DMS114 treated with DMSO at 0.1 percent for 48 hours (cell line): ENCODE data around the gene ARHGAP26.
"Not testable (repeated sequence)": the region's sequence is repeated elsewhere in the genome, so short reads cannot be mapped to it uniquely, and the experiment has no call there.

Experiments
- DNase-seq: peaks from one replicate; lab custom pipeline; 2025; ENCODE audit not compliant: unreplicated experiment; lab: John Stamatoyannopoulos, UW

The ARHGAP26 gene

DNA sequence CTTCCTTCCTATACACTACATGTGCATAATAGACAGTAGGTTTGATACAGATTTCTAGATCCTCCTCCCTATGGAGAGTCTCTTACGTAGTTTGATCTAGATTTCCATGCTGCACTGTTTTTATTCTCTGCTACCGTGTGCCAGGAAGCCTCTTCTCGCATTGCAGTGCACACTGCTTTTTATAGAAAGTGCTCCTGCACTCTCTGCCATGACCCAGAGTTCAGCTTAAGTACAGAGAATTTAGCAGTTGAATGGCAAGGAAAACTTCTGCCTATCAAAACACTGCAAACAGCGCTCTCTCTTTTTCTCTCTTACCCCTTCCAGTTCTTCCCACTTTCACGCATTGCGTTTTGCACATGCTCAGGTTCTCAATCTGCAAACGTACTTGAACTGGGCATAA, 187.4 kb downstream of the ARHGAP26 start:
- DNase-seq: no peak

DNA sequence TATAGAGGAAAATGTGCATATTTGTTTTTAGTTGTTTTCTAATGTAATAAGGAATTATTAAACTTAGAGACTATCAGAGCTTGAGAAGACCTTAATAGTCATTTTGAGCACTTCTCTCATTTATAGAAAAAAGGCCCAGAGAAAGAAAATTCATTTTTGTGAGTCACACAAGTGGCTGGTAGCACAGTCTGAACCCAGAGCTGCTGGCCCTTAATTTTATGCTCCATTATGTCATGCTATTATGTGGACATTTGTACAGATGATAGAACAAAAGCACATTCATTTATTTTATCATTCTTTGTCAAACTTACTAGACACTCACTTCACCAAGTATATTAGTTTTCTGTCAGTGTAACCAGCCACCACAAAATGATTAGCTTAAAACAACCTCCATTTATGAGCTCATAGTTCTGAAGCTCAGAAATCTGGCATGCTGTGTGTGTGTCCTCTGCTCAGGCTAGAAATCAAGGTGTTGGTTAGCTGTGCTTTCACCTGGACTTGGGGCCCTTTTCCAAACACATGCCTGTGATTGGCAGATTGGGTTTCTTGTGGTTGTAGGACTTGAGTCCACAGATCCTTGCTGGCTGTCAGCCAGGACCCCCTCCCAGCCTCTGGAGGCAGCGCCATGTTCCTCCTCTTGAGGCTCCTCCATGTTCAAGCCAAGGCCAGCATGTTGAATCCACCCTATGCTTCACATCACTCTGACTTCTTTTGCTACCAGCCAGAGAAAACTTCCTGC, 188.9 kb downstream of the ARHGAP26 start:
- DNase-seq: no peak

DNA sequence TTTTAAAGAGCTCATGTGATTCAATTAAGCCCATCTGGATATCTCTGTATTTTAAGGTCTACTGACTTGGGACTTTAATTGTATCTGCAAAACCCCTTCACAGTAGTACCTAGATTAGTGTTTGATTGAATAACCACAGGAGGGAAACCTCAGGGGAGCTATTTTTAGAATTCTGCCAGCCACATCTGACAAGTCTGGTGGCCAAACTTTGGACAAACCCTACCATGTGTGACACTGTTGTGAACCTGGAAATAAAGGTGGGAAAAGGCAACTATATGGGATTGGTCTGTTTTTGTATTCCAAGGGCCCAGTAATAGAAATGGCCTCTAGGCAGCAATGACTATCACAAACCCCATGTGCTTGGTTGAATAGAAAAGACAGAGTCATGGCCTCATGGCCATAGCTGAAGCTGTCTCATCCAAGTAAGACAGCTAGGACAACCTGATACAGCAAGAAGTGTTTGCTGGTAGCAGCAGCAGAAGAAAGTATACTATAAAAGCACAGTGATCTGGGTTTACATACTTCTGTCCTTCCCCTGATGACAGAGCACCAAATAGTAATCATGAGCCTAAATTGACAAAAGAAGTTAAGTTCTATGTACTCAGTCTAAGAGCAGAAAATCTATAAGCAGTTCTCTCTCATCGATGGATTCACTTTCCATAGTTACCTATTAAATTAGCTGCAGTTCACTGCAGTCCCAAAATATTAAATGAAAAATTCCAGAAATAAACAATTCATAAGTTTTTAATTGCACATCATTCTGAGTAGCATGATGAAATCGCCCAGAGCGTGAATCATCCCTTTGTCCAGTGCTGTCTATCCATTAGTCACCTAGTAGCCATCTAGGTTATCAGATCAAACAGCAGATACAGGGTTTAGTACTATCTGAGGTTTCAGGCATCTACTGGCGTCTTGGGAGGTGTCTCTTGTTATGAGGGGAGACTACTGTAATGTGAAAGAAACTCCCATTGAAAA, 189.8 kb downstream of the ARHGAP26 start:
- no peak for DNase-seq

DNA sequence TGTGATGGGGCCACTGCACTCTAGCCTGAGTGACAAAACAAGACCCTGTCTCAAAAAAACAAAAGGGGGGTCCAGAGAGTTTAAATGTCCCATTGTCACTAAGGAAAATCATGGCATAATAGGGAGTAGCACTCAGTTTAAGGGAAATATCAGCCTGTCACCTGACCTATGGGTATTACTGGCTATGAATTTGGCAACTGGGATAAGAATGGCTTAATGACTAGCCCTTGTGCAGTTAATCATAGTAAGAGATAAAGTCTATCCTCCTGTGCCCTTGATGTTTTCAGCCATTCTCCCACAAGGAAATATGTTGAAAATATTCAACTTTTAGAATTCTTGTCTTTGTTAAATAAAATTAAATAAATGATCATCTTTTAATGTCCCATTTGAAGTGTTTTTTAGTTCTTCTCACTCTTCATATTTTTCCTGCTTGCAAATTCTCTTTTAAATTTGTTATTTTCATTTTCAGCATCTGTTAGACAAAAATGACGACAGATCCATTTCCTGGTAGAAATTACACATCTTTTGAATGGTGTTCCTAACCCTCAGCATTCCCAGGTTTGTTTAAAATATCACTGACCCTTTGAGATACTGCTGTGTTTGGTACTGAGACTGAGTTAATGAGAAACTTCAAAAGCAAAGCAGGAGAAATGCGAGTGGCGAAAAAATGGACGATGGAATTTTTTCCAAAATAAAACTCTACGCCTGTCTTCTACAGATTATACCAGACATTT, 191.4 kb downstream of the ARHGAP26 start:
- no peak for DNase-seq

DNA sequence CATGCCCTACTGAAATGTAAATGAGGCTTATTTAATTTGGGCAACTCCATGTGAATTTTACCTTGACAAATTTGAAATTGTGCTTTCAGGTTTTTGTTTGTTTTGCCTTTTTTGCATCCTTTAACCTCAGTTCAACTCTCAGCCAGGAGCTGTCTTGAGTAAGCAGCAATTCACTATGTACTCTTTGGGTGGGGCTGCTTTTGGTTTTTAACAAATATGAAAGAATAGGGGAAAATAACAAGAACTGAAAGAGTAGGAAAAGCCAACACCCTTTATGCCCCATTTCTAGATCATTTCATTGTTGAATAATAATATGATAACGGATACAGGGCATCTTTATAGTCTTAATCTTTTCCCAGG, 192.0 kb downstream of the ARHGAP26 start:
- no peak for DNase-seq

DNA sequence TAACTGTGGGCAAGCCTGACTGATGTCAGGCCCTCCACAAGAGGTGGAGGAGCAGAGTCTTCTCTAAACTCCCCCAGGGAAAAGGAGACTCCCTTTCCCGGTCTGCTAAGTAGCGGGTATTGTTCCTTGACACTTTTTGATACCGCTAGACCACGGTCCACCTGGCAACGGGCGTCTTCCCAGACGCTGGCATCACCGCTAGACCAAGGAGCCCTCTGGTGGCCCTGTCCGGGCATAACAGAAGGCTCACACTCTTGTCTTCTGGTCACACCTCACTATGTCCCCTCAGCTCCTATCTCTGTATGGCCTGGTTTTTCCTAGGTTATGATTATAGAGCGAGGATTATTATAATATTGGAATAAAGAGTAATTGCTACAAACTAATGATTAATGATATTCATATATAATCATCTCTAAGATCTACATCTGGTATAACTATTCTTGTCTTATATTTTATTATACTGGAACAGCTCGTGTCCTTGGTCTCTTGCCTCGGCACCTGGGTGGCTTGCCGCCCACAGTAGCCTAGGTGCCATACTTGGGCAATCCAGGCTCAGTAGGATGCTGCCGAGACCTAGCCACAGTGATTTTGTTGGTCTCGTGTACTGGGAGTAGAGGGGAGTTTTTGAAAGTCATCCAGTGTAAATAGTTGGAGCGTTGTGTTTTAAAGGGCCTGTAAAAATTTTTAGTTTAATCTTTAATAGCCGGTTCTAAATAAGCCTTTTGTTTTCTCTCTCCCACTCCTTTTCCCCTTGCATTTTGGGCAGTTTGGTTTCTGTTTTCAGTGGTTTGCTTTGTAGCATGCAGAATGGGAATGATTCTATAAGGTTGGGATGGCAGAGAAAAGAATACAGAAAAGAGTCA, 195.3 kb downstream of the ARHGAP26 start:
- DNase-seq: not testable (repeated sequence)

DNA sequence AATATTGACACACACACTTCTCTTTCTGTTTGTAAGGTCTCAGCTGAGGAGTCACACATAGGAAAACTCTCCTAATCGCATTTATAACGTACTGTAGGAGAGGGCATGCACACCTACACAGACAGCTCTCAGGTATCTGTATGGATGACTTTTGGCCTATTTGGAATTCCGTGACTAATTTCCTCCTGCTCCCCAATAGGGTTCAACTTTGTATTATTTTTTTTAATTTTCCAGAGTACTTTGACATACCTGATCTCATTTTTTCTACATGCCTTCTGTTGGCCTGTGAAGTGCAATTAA, 195.9 kb downstream of the ARHGAP26 start:
- no peak for DNase-seq

DNA sequence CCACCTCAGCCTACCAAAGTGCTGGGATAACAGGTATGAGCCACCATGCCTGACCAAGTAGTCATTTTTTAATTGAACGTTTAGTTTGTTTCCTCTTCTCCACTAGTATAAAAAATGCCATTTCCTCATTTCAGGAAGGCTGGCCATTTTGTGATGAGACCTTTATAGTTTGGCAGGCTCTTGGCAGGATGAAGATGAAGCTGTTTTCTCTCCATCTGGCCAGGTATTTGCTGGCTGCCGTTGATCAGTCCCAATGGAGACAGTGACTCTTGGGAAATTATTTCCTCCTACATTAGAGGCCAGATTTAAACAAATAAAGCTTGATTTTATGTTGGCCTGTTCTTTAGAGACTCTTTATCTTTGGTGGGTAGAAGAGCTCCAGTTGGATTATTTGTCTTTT, 199.0 kb downstream of the ARHGAP26 start:
- DNase-seq: no peak

DNA sequence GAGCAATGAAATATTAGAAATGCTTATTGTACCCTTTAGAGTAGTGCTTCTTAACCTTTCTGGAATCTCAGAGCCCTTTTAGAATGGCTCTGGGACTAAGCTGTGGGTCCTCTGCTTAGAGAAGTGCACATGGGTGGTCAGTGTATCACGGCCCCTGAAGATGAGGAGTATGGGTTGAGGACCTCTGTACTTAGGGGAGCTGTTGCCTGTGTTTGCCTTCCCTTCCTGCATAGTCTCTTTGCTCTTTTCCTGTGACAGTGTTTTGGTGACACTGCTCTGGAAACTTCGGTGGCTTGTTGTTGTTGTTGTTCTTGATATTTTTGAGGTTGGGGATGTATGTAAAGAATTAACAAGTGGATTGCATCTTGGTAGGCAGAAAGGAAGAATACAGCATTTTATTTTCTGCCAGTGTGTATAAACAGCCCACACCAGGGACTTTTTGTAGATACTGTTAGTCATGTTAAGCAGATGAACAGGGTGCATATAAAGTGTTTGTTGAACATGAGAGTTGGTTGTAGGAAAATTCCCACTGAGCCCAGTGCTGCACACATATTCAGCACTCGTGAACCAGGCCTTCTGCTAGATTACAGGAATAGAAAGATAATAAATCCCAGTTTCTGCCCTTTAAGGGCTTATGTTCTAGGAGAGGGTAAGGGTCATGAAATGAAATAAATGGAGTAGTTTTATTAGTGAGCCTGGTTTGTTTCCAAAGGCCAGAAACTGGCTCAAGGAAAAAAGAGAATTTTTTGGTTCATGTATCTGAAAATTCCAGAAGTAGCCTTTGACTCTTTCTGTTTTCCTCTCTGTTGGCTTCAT, 199.7 kb downstream of the ARHGAP26 start:
- no peak for DNase-seq

DNA sequence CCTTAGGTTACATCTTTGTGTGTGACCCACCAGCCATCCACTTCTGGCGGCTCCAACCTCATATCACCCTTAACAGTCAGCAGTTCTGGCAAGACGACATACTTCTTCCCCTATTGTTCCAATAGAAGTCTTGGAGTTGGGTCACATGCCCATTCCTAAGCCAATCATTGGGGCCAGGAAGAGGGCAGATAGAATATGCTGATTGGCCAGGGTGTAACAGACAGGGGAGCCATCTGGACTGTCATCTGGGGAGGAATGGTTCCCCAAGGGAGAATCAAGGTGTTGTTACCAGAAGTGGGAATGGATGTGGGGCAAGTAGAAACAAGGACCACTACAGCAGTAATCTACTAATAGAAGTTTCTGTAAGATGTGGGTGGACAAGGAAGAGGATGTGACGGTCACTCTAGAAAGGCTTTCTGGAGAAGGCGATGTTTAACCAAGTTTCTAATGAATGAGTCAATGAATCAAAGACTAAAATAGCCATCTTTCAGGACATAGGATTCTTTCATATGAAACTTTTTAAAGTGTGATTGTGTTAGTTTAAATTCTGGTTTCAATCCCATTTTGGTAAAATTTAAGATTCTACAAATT, 200.4 kb downstream of the ARHGAP26 start:
- no peak for DNase-seq

DNA sequence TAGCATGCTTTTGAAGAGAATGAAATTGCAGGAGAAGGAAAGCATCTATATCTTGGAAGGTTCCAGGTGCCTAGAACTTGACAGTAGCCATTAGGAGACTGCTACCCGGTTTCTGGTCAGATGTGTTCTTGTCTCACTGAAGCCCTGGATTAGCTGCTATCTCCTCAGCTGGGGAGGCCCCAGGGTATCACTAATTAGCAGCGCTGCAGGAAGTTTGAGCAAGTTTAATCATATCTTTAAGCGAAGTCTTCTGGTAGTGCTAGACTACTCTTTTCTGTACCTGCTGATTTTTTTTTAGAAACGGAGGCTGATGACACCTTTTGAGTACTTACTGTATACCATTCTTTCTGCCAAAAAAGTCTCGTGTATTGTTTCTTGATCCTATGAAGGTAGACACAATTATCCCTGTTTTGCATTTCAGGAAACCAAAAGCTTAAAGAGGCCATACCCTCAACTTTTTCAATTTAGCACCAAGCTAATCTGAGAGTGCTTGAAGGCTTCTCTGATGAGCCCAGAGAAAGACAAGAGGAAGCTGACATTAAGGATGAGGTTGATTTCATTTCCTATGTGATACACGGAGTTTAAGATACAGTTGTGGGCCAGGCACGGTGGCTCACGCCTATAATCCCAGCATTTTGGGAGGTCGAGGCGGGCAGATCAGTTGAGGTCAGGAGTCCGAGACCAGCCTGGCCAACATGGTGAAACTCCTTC, 201.3 kb downstream of the ARHGAP26 start:
- no peak for DNase-seq

DNA sequence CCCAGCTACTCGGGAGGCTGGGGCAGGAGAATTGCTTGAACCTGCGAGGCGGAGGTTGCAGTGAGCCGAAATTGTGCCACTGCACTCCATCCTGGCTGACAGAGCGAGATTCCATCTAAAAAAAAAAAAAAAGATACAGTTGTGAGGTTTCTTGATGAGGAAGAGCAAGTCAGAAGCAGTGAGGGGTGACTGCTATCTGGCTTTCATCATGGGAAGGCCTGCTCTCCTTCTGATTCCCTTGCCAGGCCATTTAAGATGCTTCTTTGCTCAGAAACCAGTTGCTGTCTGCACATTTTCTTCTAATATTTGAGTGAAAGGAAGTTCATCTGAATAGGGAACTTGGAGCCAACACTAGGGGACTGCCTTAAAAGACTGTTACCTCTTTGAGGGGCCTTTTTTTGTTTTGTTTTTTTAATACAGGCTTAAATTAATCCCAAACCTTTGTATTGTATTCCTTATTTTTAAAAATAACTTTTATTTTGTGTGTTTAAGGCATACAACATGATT, 201.9 kb downstream of the ARHGAP26 start:
- DNase-seq: no peak

DNA sequence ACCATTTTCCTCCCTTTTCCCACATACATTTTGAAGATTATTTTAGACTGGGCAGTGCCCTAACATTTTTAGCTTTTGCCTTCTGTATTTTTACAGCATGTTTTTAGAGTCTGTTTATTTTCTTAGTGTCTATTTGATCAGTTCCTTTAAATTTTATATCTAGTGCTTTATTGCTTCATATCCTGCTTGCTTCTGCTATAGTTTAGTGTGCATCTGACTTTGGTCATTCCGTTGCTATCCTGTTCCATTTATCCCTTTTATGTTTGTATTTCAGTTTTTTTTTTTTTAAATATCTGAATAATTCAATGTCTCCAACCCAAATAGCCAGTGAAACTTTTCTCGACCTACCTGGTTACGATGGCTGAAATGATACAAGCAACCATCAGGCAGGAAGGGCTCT, 203.8 kb downstream of the ARHGAP26 start:
- DNase-seq: no peak

DNA sequence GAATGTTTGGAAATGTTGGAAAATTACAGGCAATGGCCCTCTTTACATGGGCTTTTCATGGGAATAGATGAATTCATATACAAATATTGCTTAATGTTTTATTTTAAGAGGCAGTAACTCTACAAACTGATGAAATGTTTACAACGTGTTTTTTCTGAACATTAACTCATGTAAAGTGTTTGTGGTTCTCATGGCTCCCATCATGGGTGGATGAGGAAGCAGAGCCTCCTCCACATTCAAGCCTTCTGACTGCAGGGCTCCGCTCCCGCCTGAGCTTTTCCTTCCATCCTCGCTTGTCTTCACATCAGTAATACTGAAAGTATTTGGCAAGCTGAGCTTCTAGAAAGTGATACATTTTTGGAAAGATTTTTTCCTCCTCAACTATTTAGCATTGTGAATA, 204.2 kb downstream of the ARHGAP26 start:
- no peak for DNase-seq

DNA sequence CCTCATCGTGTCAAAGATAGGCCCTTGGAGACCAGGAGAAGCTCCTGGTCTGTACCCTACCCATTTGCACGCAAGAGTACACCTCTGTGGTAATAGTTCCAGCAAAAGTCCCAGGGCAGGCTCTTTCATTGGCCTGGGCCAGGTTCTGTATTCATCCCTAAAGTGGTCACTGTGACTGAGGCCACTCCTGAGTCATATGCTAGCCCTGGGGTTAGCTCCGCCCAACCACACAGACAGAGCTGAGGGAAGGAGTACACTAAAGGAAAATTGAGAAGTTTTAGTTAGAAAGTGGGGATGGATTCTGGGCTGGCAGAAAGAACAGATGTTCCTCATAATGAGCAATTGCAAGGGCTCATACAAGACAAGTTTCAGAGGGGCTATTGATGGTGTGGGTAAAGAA, 206.7 kb downstream of the ARHGAP26 start:
- DNase-seq: no peak

DNA sequence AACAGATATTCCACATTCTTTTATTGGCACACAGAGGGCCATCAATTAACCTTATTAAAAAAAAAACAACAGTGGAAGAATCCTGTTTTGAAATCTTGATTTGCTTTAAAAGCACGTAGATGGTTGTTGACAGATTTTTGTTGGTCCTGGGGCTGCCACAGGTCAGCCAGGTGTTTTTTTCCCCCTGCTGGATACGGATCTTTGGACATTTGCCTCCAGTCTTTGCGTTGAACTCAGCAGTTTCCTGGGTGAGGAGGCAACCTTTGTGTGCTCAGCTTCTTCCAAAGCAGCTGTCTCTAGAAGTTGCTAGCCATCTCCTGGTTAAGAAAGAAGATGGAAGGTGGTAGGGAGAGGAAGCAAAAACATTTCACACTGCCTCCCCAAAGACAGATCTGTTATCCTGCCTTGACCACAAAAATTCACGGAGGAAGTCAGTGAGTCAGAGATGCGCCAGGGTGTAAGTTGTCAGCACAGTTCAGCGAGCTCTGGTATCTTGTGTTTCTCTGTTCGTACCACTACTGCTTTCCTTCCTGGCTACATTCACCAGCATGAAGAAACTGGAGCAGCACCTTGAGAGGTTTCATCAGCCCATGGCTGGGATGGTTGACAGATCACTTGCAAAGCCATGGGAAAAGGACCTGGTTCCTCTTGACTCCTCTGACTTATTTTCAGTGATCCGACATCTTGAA, 207.3 kb downstream of the ARHGAP26 start:
- DNase-seq: no peak

DNA sequence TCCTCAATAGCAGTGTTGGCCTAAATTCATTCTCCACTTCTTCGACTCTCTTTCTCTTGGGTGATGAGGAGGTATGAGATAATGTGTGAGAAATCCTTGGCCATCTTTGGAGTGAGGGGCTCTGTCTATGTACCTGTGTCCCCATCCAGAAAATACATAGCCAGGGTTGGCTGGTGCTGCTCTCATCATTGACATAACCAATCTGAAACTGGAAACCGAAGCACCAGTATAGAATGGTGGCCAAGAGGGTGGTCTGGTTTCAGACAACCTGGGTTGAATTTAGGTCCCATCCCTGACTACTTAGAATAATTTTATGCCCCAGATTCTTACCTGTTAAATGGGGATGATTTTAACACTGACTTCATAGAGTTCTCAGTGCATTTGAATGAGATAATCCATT, 208.1 kb downstream of the ARHGAP26 start:
- DNase-seq: no peak

DNA sequence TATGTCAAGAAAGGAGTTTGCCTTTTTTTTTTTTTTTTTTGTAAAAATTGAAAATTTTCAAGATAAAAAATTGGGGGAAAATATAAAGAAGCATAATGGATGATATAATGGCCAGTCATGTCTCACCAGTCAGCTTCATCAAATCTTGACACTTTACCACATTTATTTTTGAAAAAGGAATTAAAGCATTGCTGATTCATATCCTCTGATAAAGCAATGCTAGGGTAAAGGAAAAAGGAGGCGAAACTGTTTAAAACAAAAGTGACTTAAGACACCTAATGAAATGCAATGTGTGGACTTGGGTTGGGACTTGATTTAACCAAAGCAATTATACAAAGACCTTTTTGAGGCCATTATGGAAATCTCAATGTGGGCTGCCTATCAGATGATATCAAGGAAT, 208.5 kb downstream of the ARHGAP26 start:
- no peak for DNase-seq
